ENCODE measurements around the gene SERPINB1.
"Not testable (repeated sequence)": the region's sequence is repeated elsewhere in the genome, so short reads cannot be mapped to it uniquely, and the experiment has no call there.

The SERPINB1 gene

GRCh38 chr6:2841264-2842138 lies at the start of gene SERPINB1:
TSS of gene SERPINB1 (minus strand) at chr6:2841863. CDS start at chr6:2840586, 1,277 bp downstream.
- DNase-seq (ENCODE audit: low read depth), result peak; percentile 53

DNA sequence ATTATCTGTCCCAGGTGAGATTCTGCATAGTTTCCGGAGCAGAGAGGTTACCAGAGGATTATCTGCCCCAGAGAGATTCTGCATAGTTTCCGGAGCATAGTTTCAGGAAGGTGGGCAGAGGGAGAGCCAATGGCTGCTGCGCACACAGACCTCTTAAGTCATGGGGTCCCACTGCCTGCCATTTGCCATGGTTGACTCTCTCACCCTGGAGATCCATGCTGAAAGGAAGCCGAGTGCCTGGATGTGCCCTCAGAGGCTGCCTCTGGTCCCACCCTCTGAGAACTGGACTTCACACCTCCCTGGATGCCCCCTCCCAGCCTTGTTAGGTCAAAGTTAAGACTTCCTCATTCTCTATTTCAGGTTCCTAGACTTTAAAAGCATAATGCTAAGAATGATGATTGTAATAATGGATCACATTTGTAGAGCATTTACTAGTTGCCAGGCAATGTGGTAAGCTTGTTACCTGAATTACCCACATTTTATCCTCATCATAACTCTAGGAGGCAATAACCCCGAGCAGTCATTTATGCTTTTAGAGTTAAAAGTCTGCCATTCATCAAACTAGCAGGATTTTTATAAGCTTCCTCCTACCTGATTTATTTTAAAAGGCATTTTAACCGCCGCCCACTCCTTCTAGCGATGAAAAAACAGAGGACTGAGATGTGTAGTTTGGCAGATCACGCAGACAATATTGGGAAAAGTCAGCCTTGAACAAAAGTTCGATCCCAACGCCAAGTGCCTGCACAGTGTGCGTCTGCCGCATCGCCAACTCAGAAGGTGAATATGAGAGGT lies 49.5 kb upstream of the SERPINB1 start:
- DNase-seq (ENCODE audit: low read depth), result no peak

GRCh38 chr6:2885967-2886735 lies 44.5 kb upstream of the SERPINB1 start:
- DNase-seq (ENCODE audit: low read depth), result no peak

DNA sequence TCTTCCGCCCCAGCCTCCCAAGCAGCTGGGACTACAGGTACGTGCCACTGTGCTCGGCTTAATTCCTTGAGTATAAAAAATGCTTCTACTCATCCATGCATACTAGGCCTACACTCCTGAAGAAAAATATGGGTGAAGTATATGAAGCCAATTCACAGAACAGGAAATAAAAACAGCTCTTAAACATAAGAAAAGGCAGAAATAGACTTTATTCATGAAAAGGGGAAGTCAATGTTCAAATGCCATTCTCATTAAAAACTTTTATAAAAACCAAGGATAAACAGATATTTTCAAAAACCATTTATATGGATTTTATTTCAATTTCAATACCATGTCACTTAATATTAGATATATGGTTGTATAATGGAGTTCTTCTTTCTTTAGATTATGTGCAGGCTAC lies 43.1 kb upstream of the SERPINB1 start:
- no peak for DNase-seq (ENCODE audit: low read depth)

GRCh38 chr6:2883673-2884072 lies 42.0 kb upstream of the SERPINB1 start:
- DNase-seq (ENCODE audit: low read depth), result no peak

DNA sequence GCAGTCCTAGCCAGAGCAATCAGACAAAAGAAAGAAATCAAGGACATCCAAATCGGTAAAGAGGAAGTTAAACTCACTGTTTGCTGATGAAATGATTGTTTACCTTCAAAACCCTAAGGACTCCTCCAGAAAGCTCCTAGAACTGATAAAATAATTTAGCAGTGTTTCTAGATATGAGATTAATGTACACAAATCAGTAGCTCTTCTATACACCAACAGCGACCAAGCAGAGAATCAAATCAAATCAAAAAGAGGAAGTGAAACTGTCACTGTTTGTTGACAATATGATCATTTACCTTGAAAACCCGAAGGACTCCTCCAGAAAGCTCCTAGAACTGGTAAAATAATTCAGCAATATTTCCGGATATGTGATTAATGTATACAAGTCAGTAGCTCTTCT lies 39.8 kb upstream of the SERPINB1 start:
- no peak for DNase-seq (ENCODE audit: low read depth)

GRCh38 chr6:2880156-2880555 lies 38.5 kb upstream of the SERPINB1 start:
- DNase-seq (ENCODE audit: low read depth), result not testable (repeated sequence)

DNA sequence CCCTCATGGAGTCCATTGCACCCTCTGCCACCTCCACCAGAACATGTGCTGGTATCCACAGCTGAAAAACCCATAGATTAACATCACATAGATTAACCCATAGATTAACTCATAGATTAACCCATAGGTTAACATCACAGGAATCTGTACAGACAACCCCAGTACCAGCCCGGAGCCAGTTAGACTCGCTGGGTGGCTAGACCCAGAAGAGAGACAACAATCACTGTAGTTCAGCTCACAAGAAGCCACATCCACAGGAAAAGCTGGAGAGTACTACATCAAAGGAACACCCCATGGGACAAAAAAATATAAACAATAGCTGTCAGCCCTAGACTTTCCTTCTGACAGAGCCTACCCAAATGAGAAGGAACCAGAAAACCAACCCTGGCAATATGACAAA lies 36.3 kb upstream of the SERPINB1 start:
- DNase-seq (ENCODE audit: low read depth), result no peak

- no peak for DNase-seq (ENCODE audit: low read depth)
Measured at GRCh38 chr6:2877057-2877882, 35.6 kb upstream of the SERPINB1 start.

GRCh38 chr6:2876210-2877056 lies 34.8 kb upstream of the SERPINB1 start:
- DNase-seq (ENCODE audit: low read depth), result no peak

DNA sequence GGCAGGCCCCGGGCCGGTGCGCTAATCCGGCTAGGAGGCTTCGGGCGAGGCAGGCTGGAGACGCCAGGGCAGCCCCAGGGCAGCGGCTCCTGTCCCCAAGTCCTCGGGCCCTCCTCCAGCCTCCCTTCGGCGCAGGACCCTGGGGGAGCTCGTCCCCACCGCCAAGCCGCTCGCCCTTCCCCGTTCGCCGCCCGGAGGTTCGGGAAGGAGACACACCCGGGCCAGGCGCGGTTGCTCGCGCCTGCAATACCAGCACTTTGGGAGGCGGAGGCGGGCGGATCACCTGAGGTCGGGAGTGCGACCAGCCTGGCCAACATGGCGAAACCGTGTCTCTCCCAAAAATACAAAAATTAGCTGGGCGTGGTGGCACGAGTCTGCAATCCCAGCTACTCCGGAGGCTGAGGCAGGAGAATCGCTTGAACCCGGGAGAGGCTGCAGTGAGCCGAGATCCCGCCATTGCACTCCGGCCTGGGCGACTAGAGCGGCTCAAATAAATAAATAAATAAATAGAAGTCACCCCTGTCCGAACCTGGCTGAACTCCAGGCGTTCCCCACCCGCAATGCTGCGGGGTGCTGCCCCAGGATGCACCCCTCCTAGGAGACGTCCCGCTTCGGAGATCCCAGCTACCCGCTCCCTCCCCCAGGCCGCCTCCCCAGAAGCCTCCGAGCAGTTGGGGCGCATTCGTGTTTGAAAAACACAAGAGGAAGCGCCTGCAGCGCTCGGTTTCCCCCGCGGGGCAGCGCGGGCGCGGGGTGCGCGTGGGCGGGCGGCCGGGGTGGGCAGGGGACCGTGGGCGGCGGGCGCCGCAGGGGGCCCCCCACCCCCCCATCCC lies 33.9 kb upstream of the SERPINB1 start:
- DNase-seq (ENCODE audit: low read depth), result no peak

- no peak for DNase-seq (ENCODE audit: low read depth)
Measured at GRCh38 chr6:2873643-2874042, 32.0 kb upstream of the SERPINB1 start.

DNA sequence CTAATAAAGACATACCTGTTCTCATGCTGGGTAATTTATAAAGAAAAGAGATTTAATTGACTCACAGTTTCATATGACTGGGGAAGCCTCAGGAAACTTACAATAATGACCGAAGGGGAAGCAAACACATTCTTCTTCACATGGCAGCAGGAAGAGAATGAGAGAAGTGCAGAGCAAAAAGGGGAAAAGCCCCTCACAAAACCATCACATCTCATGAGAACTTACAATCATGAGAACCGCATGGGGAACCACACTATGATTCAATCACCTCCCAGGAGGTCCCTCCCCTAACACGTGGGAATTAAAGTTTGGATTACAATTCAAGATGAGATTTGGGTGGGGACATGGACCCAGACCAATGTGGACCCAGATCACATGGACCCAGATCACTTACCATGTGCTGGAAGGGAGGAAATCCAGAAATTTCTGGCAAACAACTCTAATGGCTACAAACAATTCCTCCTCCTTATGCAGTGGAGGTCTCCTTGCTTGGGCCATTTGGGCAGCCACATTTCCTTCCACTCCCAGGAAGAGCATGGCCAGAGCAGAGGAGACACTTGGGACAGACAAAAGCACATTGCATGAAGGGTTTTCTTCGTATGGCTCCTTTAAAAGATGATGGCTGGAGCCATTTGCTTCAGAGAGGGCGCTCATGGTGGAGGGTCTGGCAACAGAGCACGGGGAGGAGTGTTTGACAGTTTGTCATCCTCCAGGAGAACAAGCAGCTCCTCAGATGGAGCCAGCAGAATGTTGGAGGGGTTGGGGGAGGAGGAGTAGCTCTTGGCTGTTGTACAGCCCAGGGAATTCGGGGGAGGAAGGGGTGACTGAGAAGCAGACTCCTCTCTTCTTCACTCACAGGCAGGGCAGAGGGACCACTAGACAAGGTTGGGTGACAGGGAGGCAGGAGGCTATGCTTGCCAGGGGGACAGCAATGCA lies 31.0 kb upstream of the SERPINB1 start:
- no peak for DNase-seq (ENCODE audit: low read depth)

- no peak for DNase-seq (ENCODE audit: low read depth)
Measured at GRCh38 chr6:2871953-2872352, 30.3 kb upstream of the SERPINB1 start.

DNA sequence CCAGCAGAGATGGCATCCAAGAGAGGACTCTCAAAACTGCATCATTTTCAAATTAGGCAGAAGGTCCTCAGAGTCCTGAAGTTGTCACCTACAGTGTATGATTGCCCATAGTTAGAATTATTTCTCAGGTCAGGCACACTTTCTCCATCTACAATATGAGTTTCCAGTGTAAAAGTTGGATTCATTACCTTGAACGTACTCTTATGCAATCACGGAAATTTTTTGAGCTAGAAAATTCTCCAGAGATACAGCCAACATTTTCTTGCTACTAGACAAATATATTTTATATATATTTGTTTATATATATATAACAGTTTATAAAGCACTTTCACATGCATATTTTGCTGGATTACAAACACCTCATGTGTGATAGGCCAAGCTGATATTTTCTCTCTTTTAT lies 29.4 kb upstream of the SERPINB1 start:
- DNase-seq (ENCODE audit: low read depth), result no peak

GRCh38 chr6:2870046-2870636 lies 28.5 kb upstream of the SERPINB1 start:
- no peak for DNase-seq (ENCODE audit: low read depth)

GRCh38 chr6:2868637-2869036 lies 27.0 kb upstream of the SERPINB1 start:
- DNase-seq (ENCODE audit: low read depth), result no peak
